Ovary (tissue), 9 donors: ENCODE data around the gene CTSO. TPM values are rescaled to one million over a fixed set of nuclear protein-coding genes. Genes with fewer than 3 reads are reported as not detected.

Experiments used
- DNase-seq, 5 donors: peaks; one replicate each; pipeline ENCODE4 v3.0.0-alpha.2; 2019 to 2020
- H3K27ac ChIP-seq, 2 donors: fragments of 200-600 bp; one replicate each; pipeline versions ENCODE4 v1.5.1 to v1.8.0; 2019 to 2022
- H3K27me3 ChIP-seq: fragments of 200-600 bp; one replicate; pipeline ENCODE4 v1.8.0; 2022
- H3K36me3 ChIP-seq: fragments of 200-600 bp; sonication (generic); one replicate; pipeline ENCODE4 v1.5.1; 2019
- H3K4me1 ChIP-seq: one replicate; pipeline ENCODE4 v1.8.1; 2013; ENCODE audit warnings: mild to moderate bottlenecking, moderate library complexity; ENCODE audit not compliant: insufficient read depth
- H3K4me3 ChIP-seq: fragments of 200-600 bp; sonication (generic); one replicate; pipeline ENCODE4 v1.5.1; 2017
- H3K9me3 ChIP-seq, 2 donors: fragments of 200-600 bp in 1 of 2; sonication (generic) in 1 of 2; one replicate each; pipeline versions ENCODE4 v1.5.1 to v1.8.1; 2013 to 2019; ENCODE audit warnings: mild to moderate bottlenecking in 1 of 2, moderate library complexity in 1 of 2
- EP300 ChIP-seq: sonication (generic); formaldehyde crosslinking; IDR thresholded peaks from one replicate; pipeline ENCODE4 v1.6.1; 2017; ENCODE audit warnings: antibody characterized with exemption
- POLR2A ChIP-seq: fragments of 450-650 bp; IDR thresholded peaks from one replicate; pipeline ENCODE4 v1.6.1; 2017; ENCODE audit warnings: antibody characterized with exemption, mild to moderate bottlenecking, moderate library complexity
- WGBS, 3 donors: extraction: QIAGEN DNeasy Blood & Tissue Kit in 1 of 3; methylation state at CpG; one replicate each; pipeline versions ENCODE4 v1.1.5 to v1.1.7; 2013 to 2017; 5-methylcytosine and 5-hydroxymethylcytosine counted together
- intact Hi-C, 4 donors: fragments of 100-400 bp; cut with DNase I; formaldehyde crosslinking; loops; one replicate each; pipeline versions ENCODE4 v1.11.0 to v1.15.1; 2022 to 2023
- polyA plus RNA-seq, 2 donors: library from polyadenylated mRNA; stranded (reverse); fragments of 200-250 nt in 1 of 2; fragments of 350-450 nt in 1 of 2; fragmentation: Illumina TruSeq in 1 of 2; extraction: RNeasy Lipid Tissue Mini Kit (QIAGEN cat#74804) in 1 of 2; gene quantifications; one replicate each; pipeline ENCODE4 v1.2.3, GENCODE V29; 2013 to 2014
- total RNA-seq, 7 donors: library from RNA; depleted of rRNA in 2 of 7; stranded (reverse); fragments of >200 nt in 2 of 7; fragmentation: NEBNext Ultra II Directional in 3 of 7; extraction: Animal tissue kit (Norgen Biotek cat#: 25700) in 3 of 7; gene quantifications; one replicate each; pipeline versions ENCODE4 v1.1.0 to v1.2.4, GENCODE V29; 2016 to 2023
- TF ChIP-seq, protein P1 (sequence below), 3 donors: fragments of 450-650 bp in 2 of 3; fragments of 200-600 bp in 1 of 3; IDR thresholded peaks; one replicate each; pipeline versions ENCODE4 v1.5.1 to v1.8.0; 2016 to 2022; ENCODE audit warnings: antibody characterized with exemption in 3 of 3, mild to moderate bottlenecking in 1 of 3
- donor health status: DM: no; HTN: no; CAD: no; lungs with moderate emphysema.
- donor health status: DM: no; HTN: no; CAD: no.
- donor health status: Bipolar disorder and iron deficiency.
- donor health status: DM: yes; HTN: yes; CAD: no.
- donor health status: DM: no; HTN: no; CAD: no.
- donor health status: DM: yes; HTN: yes; CAD: no.

CTSO gene
- total and polyA plus RNA-seq, 9 donors: 12.0 to 58.3 (median 20.6) TPM

DNA sequence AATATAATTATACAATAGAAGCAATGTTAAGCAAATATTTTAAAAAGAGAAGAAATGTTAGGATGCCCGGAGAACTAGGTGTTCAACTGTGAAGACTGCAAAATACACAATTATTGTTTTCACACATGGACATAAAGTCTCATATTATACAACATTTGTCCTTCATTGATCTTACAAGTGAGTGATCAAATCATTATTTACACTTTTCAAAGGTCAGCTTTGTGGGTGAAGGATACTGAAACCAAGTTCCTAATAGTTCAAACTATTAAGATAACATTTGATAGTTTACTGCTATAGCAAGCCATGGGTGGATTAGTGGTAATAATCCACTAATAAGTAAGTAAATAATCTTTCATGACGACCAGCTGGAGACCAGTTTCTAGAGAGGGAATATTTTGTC lies 23.3 kb downstream of the CTSO start:
- no peaks in the 10 kb centered on the region for H3K4me1 ChIP-seq
- H3K27me3 ChIP-seq: no peaks in the 10 kb centered on the region
- no peak overlapping the region for H3K4me3 ChIP-seq
- no peaks in the 10 kb centered on the region for H3K36me3 ChIP-seq
- WGBS, 3 donors: 87 to 97% (median 96%) methylated on average over 2 of the region's 2 CpGs
- intact Hi-C loops: no loop called here
- no peak for DNase-seq
- no peak overlapping the region for H3K27ac ChIP-seq
- peaks cover 0 to 2% of the 10 kb centered on the region in 2 donors for H3K9me3 ChIP-seq
- no peak for TF ChIP-seq POLR2A
- no peak for TF ChIP-seq EP300
- TF ChIP-seq, protein P1, sequence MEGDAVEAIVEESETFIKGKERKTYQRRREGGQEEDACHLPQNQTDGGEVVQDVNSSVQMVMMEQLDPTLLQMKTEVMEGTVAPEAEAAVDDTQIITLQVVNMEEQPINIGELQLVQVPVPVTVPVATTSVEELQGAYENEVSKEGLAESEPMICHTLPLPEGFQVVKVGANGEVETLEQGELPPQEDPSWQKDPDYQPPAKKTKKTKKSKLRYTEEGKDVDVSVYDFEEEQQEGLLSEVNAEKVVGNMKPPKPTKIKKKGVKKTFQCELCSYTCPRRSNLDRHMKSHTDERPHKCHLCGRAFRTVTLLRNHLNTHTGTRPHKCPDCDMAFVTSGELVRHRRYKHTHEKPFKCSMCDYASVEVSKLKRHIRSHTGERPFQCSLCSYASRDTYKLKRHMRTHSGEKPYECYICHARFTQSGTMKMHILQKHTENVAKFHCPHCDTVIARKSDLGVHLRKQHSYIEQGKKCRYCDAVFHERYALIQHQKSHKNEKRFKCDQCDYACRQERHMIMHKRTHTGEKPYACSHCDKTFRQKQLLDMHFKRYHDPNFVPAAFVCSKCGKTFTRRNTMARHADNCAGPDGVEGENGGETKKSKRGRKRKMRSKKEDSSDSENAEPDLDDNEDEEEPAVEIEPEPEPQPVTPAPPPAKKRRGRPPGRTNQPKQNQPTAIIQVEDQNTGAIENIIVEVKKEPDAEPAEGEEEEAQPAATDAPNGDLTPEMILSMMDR (IDR thresholded peaks at IDR 0.05): no peak

DNA sequence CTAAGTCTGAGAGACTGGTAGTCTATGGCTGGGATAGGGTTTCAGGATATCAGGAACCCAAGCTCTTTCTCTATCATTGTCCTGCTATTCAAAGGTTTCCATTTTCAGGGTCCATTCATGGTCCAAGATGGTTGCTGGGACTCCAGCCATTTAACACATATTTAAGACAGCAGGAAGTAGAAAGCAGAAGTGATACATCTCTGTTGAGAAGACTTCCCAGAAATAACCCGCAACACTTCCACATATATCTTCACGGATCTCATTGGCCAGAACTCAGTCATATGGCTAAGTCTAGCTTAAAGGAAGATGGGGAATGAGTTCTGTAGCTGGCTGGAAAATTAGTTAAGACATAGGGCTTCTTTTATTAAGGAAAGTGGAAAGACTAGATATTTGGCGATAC lies 23.8 kb downstream of the CTSO start:
- 97 to 100% (median 99%) methylated on average over 3 of the region's 3 CpGs for WGBS, 3 donors
- no peak for DNase-seq
- H3K27me3 ChIP-seq: no peaks in the 10 kb centered on the region
- TF ChIP-seq EP300: no peak
- TF ChIP-seq, protein P1 (IDR thresholded peaks at IDR 0.05): no peak
- TF ChIP-seq POLR2A: no peak
- no peak overlapping the region for H3K27ac ChIP-seq
- no peaks in the 10 kb centered on the region for H3K4me1 ChIP-seq
- intact Hi-C loops: no loop called here
- no peak overlapping the region for H3K4me3 ChIP-seq
- peaks cover 0 to 2% of the 10 kb centered on the region in 2 donors for H3K9me3 ChIP-seq
- H3K36me3 ChIP-seq: no peaks in the 10 kb centered on the region

DNA sequence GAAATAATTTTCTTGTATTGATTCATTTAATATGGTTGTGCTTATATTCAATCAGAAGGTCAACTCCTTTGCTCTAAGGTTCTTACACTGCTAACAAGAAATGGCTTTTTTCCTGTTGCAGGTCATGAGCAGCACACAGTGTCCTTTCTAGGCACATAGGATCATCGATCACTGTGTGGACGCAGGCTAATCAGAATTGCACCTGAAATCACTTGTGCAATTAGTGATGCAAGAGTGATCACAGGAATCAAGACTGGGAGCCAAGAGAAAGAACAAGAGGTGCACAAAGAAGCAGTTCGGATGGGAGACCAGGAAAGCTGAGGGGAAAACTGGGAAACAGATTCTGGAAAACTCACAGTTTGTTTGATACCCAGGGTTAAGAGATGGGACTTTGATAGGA lies 29.0 kb downstream of the CTSO start:
- no peak for DNase-seq
- 54 to 79% (median 55%) methylated on average over 3 of the region's 3 CpGs for WGBS, 3 donors
- H3K4me3 ChIP-seq: no peak overlapping the region
- intact Hi-C loops: no loop called here
- H3K4me1 ChIP-seq: no peaks in the 10 kb centered on the region
- H3K27ac ChIP-seq: no peak overlapping the region
- no peaks in the 10 kb centered on the region for H3K27me3 ChIP-seq
- TF ChIP-seq POLR2A: no peak
- TF ChIP-seq EP300: no peak
- TF ChIP-seq, protein P1 (IDR thresholded peaks at IDR 0.05): no peak
- no peaks in the 10 kb centered on the region for H3K36me3 ChIP-seq
- peaks cover 0 to 2% of the 10 kb centered on the region in 2 donors for H3K9me3 ChIP-seq

DNA sequence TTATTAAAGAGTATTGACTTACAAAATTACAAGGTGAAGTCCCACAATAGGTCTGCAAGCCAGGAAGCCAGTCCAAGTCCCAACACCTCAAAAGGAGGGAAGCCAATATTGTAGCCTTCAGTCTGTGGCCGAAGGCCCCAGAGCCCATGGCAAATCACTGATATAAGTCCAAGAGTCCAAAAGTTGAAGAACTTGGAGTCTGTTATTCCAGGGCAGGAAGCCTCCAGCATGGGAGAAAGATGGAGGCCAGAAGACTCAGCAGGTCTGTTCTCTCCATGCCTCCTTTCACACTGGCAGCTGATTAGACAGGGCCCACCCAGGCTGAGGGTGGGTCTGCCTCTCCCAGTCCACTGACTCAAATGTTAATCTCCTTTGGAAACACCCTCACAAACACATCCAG lies 32.1 kb downstream of the CTSO start:
- Histone ChIP-seq H3K9me3 (no peaks in the 10 kb centered on the region), H3K27me3 (no peaks in the 10 kb centered on the region), H3K36me3 (no peaks in the 10 kb centered on the region), H3K4me1 (no peaks in the 10 kb centered on the region), H3K27ac (no peak overlapping the region), H3K4me3 (no peak overlapping the region)
- DNase-seq: no peak
- TF ChIP-seq EP300 (no peak), POLR2A (no peak)
- TF ChIP-seq, protein P1 (IDR thresholded peaks at IDR 0.05): no peak
- WGBS, 3 donors: 93 to 100% (median 96%) methylated on average over 1 of the region's 1 CpG
- intact Hi-C loops: no loop called here

DNA sequence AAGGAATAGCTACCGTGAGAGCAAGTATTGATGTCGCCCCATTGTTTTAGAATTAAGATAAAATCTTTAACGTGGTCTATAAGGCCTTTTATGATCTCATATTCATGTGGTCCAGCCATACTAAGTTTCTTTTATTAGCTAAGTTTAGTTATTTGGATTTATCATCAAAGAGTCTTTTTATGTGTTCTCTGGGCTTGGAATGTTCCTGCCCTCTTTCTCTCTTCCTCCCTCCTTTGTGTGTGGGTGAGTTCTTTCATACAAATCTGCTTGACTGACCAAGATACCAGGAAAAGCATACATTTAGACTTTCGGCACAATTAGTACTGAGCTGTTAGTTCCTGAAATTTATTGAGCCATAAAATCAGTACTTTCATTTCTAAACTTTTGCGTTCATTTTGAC lies 38.9 kb downstream of the CTSO start:
- Histone ChIP-seq H3K27ac (no peak overlapping the region), H3K4me1 (no peaks in the 10 kb centered on the region), H3K36me3 (no peaks in the 10 kb centered on the region), H3K9me3 (no peaks in the 10 kb centered on the region), H3K4me3 (no peak overlapping the region), H3K27me3 (no peaks in the 10 kb centered on the region)
- no peak for DNase-seq
- WGBS, 3 donors: 23 to 30% (median 25%) methylated on average over 5 of the region's 5 CpGs
- TF ChIP-seq POLR2A: no peak
- no peak for TF ChIP-seq EP300
- TF ChIP-seq, protein P1 (IDR thresholded peaks at IDR 0.05): no peak
- intact Hi-C loops: no loop called here
